ENCODE measurements around the gene CLCN7.
"Not testable (repeated sequence)": the region's sequence is repeated elsewhere in the genome, so short reads cannot be mapped to it uniquely, and the experiment has no call there.

The CLCN7 gene

GRCh38 chr16:1445518-1446203 lies 29.2 kb downstream of the CLCN7 start:
- DNase-seq (ENCODE audit: low spot score) (no peak), FAIRE-seq (no peak)

GRCh38 chr16:1444730-1445517 lies 29.9 kb downstream of the CLCN7 start:
- no peak for FAIRE-seq
- no peak for DNase-seq (ENCODE audit: low spot score)

- DNase-seq (ENCODE audit: low spot score) (no peak), FAIRE-seq (no peak)
These were observed 30.7 kb downstream of the CLCN7 start, which contains the start of gene CCDC154 for GRCh38 chr16:1443980-1444729. TSS of gene CCDC154 (minus strand) at chr16:1444556. CDS start at chr16:1444322, 234 bp downstream.

- DNase-seq (ENCODE audit: low spot score), result no peak
- no peak for FAIRE-seq
These were observed 31.3 kb downstream of the CLCN7 start for GRCh38 chr16:1443403-1443973.

- FAIRE-seq (no peak), DNase-seq (ENCODE audit: low spot score) (no peak)
These were observed 32.1 kb downstream of the CLCN7 start for GRCh38 chr16:1442697-1443096.

GRCh38 chr16:1441391-1441829 lies 33.4 kb downstream of the CLCN7 start:
- DNase-seq (ENCODE audit: low spot score) (no peak), FAIRE-seq (no peak)

- not testable (repeated sequence) for DNase-seq (ENCODE audit: low spot score); FAIRE-seq
These were observed 35.1 kb downstream of the CLCN7 start for GRCh38 chr16:1439699-1440074.

GRCh38 chr16:1439058-1439698 lies 35.6 kb downstream of the CLCN7 start:
- no peak for DNase-seq (ENCODE audit: low spot score)
- FAIRE-seq, result no peak

GRCh38 chr16:1438229-1439057 lies 36.4 kb downstream of the CLCN7 start:
- FAIRE-seq, result no peak
- DNase-seq (ENCODE audit: low spot score), result no peak

- DNase-seq (ENCODE audit: low spot score) (no peak), FAIRE-seq (no peak)
These were observed 37.2 kb downstream of the CLCN7 start for GRCh38 chr16:1437606-1438005.

- no peak for FAIRE-seq
These were observed 38.0 kb downstream of the CLCN7 start for GRCh38 chr16:1436731-1437355.

GRCh38 chr16:1435921-1436697 lies 38.7 kb downstream of the CLCN7 start:
- DNase-seq (ENCODE audit: low spot score) (no peak), FAIRE-seq (no peak)

More at GRCh38 chr16:1436731-1437355, 38.0 kb downstream of the CLCN7 start:
- DNase-seq (ENCODE audit: low spot score), result no peak

- DNase-seq (ENCODE audit: low spot score), result no peak
- FAIRE-seq, result no peak
These were observed 39.9 kb downstream of the CLCN7 start for GRCh38 chr16:1434644-1435592.

GRCh38 chr16:1433756-1434155 lies 41.1 kb downstream of the CLCN7 start:
- DNase-seq (ENCODE audit: low spot score) (no peak), FAIRE-seq (no peak)

GRCh38 chr16:1433263-1433560 lies 41.6 kb downstream of the CLCN7 start:
- FAIRE-seq (no peak), DNase-seq (ENCODE audit: low spot score) (no peak)

- FAIRE-seq (no peak), DNase-seq (ENCODE audit: low spot score) (no peak)
These were observed 42.2 kb downstream of the CLCN7 start for GRCh38 chr16:1432388-1433262.
